ENCODE results near the gene SH3PXD2B.
"Not testable (repeated sequence)": the region's sequence is repeated elsewhere in the genome, so short reads cannot be mapped to it uniquely, and the experiment has no call there.

Gene SH3PXD2B

DNA sequence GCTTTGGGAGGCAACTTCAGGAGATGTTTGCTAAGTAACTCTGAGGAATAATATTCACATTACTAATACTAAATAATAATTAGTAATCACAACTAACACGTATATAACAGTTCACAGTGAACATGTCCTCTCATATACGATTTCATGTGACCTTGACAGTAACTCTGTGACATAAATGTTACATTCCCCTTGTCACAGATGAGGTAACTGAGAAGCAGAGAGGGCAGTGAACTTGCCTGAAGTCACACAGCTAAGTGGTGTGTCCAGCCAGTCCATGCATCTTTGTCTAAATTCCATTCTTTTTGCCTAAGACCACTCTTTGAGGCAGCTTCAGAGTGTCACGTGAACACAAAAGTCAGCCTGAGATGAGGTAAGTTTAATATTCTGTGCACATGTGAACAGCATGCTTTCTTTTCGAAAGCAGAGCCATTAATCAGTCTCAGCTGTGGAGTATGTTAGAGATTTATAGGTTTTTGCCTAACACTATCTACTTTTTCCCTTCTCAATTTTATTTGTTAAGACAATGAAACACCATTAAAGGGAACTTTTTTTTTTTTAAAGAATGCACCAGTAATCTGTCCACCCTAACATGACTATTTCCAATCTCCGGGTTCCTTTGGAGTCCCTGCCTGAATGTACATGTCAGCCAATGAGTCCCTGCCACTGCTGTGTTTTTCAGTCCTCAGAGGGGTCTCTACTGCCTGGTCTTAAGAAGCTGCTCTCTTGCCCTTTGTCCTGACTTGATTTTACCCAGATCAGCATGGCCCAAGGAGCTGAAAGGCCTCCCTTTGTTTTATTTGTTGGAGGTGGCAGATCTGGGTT lies 43.5 kb downstream of the SH3PXD2B start:
- Mint-ChIP-seq H3K9me3 (no peaks in the 10 kb centered on the region), H3K27me3 (ENCODE audit: low read depth) (no peaks in the 10 kb centered on the region), H3K4me3 (no peak overlapping the region), H3K4me1 (peaks cover 63% of the 10 kb centered on the region), H3K27ac (peak overlapping the region; percentile 81 to 91 (median 89)), H3K36me3 (ENCODE audit: low read depth) (peaks cover 30% of the 10 kb centered on the region)
- TF ChIP-seq, protein P1, sequence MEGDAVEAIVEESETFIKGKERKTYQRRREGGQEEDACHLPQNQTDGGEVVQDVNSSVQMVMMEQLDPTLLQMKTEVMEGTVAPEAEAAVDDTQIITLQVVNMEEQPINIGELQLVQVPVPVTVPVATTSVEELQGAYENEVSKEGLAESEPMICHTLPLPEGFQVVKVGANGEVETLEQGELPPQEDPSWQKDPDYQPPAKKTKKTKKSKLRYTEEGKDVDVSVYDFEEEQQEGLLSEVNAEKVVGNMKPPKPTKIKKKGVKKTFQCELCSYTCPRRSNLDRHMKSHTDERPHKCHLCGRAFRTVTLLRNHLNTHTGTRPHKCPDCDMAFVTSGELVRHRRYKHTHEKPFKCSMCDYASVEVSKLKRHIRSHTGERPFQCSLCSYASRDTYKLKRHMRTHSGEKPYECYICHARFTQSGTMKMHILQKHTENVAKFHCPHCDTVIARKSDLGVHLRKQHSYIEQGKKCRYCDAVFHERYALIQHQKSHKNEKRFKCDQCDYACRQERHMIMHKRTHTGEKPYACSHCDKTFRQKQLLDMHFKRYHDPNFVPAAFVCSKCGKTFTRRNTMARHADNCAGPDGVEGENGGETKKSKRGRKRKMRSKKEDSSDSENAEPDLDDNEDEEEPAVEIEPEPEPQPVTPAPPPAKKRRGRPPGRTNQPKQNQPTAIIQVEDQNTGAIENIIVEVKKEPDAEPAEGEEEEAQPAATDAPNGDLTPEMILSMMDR (IDR thresholded peaks at IDR 0.05; ENCODE audit: unreplicated experiment in 3 of 3): no peak

DNA sequence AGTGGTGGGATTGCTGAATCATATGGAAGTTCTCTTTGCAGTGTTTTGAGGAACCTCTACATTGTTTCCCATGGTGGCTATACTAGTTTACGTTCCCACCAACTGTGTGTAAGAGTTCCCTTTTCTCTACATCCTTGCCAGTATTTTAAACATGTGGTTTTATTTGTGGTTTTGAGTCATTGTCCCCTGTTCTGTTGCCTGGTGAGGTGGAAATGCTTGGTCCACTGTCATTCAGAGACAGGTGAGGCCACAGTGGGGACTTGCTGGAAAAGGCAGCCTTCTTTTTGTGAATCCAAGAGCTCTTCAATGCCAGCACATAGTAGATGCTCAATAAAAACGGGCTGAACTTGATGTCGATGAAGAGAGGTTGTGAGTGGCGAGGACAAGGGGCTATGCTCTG lies 44.2 kb downstream of the SH3PXD2B start:
- Mint-ChIP-seq H3K36me3 (ENCODE audit: low read depth) (peaks cover 33% of the 10 kb centered on the region), H3K27me3 (ENCODE audit: low read depth) (no peaks in the 10 kb centered on the region), H3K27ac (peak overlapping the region in 1 of 3 experiments; percentile 60), H3K9me3 (no peaks in the 10 kb centered on the region), H3K4me3 (no peak overlapping the region), H3K4me1 (peaks cover 67% of the 10 kb centered on the region)
- TF ChIP-seq, protein P1 (IDR thresholded peaks at IDR 0.05; ENCODE audit: unreplicated experiment in 3 of 3): no peak

DNA sequence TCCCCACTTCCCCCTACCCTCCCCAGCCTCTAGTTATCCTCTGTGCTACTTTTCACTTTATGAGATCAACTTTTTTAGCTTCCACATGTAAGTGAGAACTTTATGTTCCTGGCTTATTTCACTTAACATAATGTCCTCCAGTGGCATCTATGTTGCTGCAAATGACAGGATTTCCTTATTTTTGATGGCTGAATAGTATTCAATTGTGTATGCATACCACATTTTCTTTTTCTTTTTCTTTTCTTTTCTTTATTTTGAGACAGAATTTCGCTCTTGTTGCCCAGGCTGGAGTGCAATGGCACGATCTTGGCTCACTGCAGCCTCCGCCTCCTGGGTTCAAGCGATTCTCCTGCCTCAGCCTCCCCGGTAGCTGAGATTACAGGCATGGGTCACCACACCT lies 44.8 kb downstream of the SH3PXD2B start:
- H3K36me3 Mint-ChIP-seq (ENCODE audit: low read depth): peaks cover 35% of the 10 kb centered on the region
- not testable (repeated sequence) for H3K4me3 Mint-ChIP-seq; H3K27me3 Mint-ChIP-seq (ENCODE audit: low read depth); H3K9me3 Mint-ChIP-seq
- H3K4me1 Mint-ChIP-seq: peaks cover 65% of the 10 kb centered on the region
- H3K27ac Mint-ChIP-seq: peak overlapping the region in 1 of 3 experiments; percentile 71

DNA sequence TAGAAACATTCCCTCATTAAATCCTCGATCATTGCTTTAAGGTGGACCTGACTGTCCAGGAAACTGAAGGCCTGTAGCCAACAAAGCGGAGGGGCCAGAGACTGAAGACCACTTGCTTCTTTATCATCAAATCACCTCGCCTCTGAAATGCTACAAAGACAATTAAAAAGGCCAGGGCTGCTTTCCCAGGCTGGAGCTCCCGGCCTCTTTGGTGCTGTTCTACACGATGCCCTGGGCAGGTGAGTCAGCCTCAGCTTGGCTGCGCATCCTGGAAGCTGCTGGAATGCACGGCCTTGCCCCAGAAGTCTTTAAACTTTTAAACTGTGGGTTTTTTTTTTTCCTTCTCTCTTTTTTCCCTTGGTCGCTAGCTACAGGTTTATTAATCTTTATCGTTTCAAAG lies 46.5 kb downstream of the SH3PXD2B start:
- no peak overlapping the region for H3K4me3 Mint-ChIP-seq
- H3K9me3 Mint-ChIP-seq: no peaks in the 10 kb centered on the region
- peaks cover 43% of the 10 kb centered on the region for H3K36me3 Mint-ChIP-seq (ENCODE audit: low read depth)
- peak overlapping the region; percentile 14 to 93 (median 81) for H3K27ac Mint-ChIP-seq
- peaks cover 65% of the 10 kb centered on the region for H3K4me1 Mint-ChIP-seq
- no peaks in the 10 kb centered on the region for H3K27me3 Mint-ChIP-seq (ENCODE audit: low read depth)
- TF ChIP-seq, protein P1 (IDR thresholded peaks at IDR 0.05; ENCODE audit: unreplicated experiment in 3 of 3): no peak

DNA sequence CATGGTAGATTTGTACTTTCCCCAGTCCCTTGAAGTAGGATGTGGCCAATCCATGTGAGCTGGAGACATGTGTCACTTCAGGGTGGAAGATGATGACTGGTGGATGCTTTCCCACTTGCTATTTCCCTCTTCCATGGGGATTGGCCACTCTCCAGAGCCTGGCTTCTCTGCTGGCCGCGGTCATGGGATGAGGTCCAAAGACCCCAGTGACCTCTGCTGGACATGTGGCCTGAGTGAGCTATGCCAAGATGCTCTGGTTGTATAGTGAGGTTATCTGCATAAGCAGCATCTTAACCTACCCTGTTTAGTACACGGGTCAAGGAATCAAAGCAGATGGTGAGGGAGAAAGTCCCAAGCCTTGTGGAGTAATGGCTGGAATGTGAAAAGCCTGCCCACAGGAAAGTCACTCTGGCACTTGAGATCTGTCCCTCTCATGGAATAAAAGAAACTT lies 47.1 kb downstream of the SH3PXD2B start:
- no peaks in the 10 kb centered on the region for H3K9me3 Mint-ChIP-seq
- peak overlapping the region; percentile 14 to 93 (median 81) for H3K27ac Mint-ChIP-seq
- TF ChIP-seq, protein P1 (IDR thresholded peaks at IDR 0.05; ENCODE audit: unreplicated experiment in 3 of 3): no peak
- peaks cover 65% of the 10 kb centered on the region for H3K4me1 Mint-ChIP-seq
- H3K27me3 Mint-ChIP-seq (ENCODE audit: low read depth): no peaks in the 10 kb centered on the region
- H3K36me3 Mint-ChIP-seq (ENCODE audit: low read depth): peaks cover 44% of the 10 kb centered on the region
- H3K4me3 Mint-ChIP-seq: no peak overlapping the region

DNA sequence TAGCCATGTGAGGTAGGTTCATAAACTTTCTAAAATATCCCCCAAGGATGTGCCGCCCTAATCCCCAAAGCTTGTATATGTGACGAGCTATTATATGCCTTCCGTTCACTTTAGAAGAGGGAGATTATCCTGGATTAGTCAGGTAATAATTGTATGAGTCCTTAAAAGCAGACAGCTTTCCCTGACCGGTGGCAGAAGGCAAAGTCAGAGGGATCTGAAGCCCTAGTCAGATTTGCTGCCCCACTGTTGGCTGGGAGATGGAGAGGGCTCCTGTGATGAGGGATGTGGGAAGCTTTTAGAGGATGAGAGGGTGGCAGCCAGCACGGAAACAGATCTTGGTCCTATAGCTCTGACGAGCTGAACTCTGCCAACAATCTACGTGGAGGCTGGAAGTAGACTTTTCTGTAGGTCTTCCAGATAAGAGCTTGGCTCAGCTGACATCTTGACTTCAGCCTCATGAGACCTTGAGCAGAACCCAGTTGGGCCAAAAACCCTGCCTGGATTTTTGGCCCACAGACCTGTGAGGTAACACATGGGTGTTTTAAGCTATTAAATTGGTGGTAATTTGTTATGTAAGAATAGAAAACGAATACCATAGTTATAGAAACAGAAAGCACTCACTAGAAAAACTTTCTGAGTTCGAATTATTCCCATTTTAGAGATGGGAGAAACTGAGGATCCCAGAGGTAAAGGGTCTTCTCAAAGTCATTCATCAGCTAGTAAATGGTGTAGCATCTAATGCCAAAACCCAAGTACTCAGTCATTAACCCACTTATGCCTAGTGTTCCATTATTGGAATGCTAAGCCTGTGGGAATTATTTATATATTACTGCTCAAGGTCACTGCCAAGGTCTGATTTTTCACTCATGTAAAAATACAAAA lies 48.9 kb downstream of the SH3PXD2B start:
- Mint-ChIP-seq H3K4me1 (peaks cover 66% of the 10 kb centered on the region), H3K9me3 (no peaks in the 10 kb centered on the region), H3K27me3 (ENCODE audit: low read depth) (no peaks in the 10 kb centered on the region), H3K4me3 (no peak overlapping the region), H3K27ac (peak overlapping the region; percentile 15 to 100 (median 84)), H3K36me3 (ENCODE audit: low read depth) (peaks cover 55% of the 10 kb centered on the region)
- TF ChIP-seq, protein P1 (IDR thresholded peaks at IDR 0.05; ENCODE audit: unreplicated experiment in 3 of 3): no peak

Measured in nephron (organoid).